Measurements from ENCODE around the gene NOM1.
A peak's percentile ranks its signal among the peaks of the same experiment; 100 is the strongest.
"Not testable (repeated sequence)": the region's sequence is repeated elsewhere in the genome, so short reads cannot be mapped to it uniquely, and the experiment has no call there.

NOM1 gene

GRCh38 chr7:156949541-156950380, at the start of gene NOM1:
TSS of gene NOM1 (plus strand) at chr7:156949712. CDS start at chr7:156949738, 26 bp downstream.
- DNase-seq = peak; percentile 6

GRCh38 chr7:156900093-156900492, 49.4 kb upstream of the NOM1 start:
- DNase-seq = not testable (repeated sequence)

GRCh38 chr7:156903232-156903909, 46.1 kb upstream of the NOM1 start:
- DNase-seq = no peak

- no peak for DNase-seq
Observed at GRCh38 chr7:156906200-156906649, 43.3 kb upstream of the NOM1 start.

- DNase-seq = no peak
Observed at GRCh38 chr7:156907656-156908055, 41.9 kb upstream of the NOM1 start.

GRCh38 chr7:156909574-156910252, 39.8 kb upstream of the NOM1 start:
- DNase-seq = not testable (repeated sequence)

- DNase-seq = no peak
Observed at GRCh38 chr7:156918635-156919034, 30.9 kb upstream of the NOM1 start.

GRCh38 chr7:156919132-156919713, 30.3 kb upstream of the NOM1 start:
- no peak for DNase-seq

- no peak for DNase-seq
Observed at GRCh38 chr7:156920076-156920475, 29.4 kb upstream of the NOM1 start.

GRCh38 chr7:156920487-156921373, 28.8 kb upstream of the NOM1 start:
- not testable (repeated sequence) for DNase-seq

GRCh38 chr7:156922304-156922703, 27.2 kb upstream of the NOM1 start:
- not testable (repeated sequence) for DNase-seq

- DNase-seq = not testable (repeated sequence)
Observed at GRCh38 chr7:156925821-156926220, 23.7 kb upstream of the NOM1 start.

- DNase-seq = no peak
Observed at GRCh38 chr7:156927571-156928405, 21.7 kb upstream of the NOM1 start.

GRCh38 chr7:156928406-156928747, 21.1 kb upstream of the NOM1 start:
- no peak for DNase-seq

- DNase-seq = no peak
Observed at GRCh38 chr7:156929789-156930539, 19.5 kb upstream of the NOM1 start.

GRCh38 chr7:156932006-156932405, 17.5 kb upstream of the NOM1 start:
- DNase-seq = no peak

- no peak for DNase-seq
Observed at GRCh38 chr7:156935250-156935649, 14.3 kb upstream of the NOM1 start.

- DNase-seq = not testable (repeated sequence)
Observed at GRCh38 chr7:156936766-156937165, 12.7 kb upstream of the NOM1 start.

- no peak for DNase-seq
Observed at GRCh38 chr7:156940421-156941122, 8.9 kb upstream of the NOM1 start.
